Measurements from ENCODE around the gene CNKSR3. TPM values are rescaled to one million over a fixed set of nuclear protein-coding genes. Genes with fewer than 3 reads are reported as not detected.
A peak's percentile ranks its signal among the peaks of the same experiment; 100 is the strongest.

CNKSR3 gene
- polyA plus RNA-seq, 1 experiment: 5.2 TPM

- ChIA-PET CTCF (no interaction called here), POLR2A (no interaction called here)
- DNase-seq (ENCODE audit: low read depth): no peak
- no peaks in the 10 kb centered on the region for H3K36me3 ChIP-seq (ENCODE audit: control insufficient read depth, insufficient read depth, low read length)
- no peak overlapping the region for H3K4me3 ChIP-seq (ENCODE audit: low read depth, low read length)
- no peak for TF ChIP-seq CTCF (IDR thresholded peaks at IDR 0.05; ENCODE audit: insufficient read depth, low read depth, low read length)
- no peaks in the 10 kb centered on the region for H3K27me3 ChIP-seq (ENCODE audit: control insufficient read depth, insufficient read depth, low read length)
These were observed 1.7 kb upstream of the CNKSR3 start for GRCh38 chr6:154512201-154512600.

GRCh38 chr6:154511791-154512190 is 1.3 kb upstream of the CNKSR3 start:
- Histone ChIP-seq H3K27me3 (ENCODE audit: control insufficient read depth, insufficient read depth, low read length) (no peaks in the 10 kb centered on the region), H3K36me3 (ENCODE audit: control insufficient read depth, insufficient read depth, low read length) (no peaks in the 10 kb centered on the region), H3K4me3 (ENCODE audit: low read depth, low read length) (no peak overlapping the region)
- CTCF ChIA-PET: interaction anchor here (1.4 kb wide), 1 partner anchor 17 kb away, joined by 3 read pairs; no protein-coding TSS in a partner anchor
- DNase-seq (ENCODE audit: low read depth): no peak
- no peak for TF ChIP-seq CTCF (IDR thresholded peaks at IDR 0.05; ENCODE audit: insufficient read depth, low read depth, low read length)
- POLR2A ChIA-PET: no interaction called here

GRCh38 chr6:154509421-154510143 is 903 bp downstream of the CNKSR3 start:
- Histone ChIP-seq H3K36me3 (ENCODE audit: control insufficient read depth, insufficient read depth, low read length) (no peaks in the 10 kb centered on the region), H3K27me3 (ENCODE audit: control insufficient read depth, insufficient read depth, low read length) (no peaks in the 10 kb centered on the region), H3K4me3 (ENCODE audit: low read depth, low read length) (peak overlapping the region; percentile 58)
- ChIA-PET CTCF (interaction anchor here (0.5 to 1.3 kb wide), 5 partner anchors 12 to 137 kb away, joined by 3 read pairs; no protein-coding TSS in a partner anchor), POLR2A (interaction anchor here (0.7 kb wide), 1 partner anchor 32 kb away, joined by 3 read pairs; no protein-coding TSS in a partner anchor)
- DNase-seq (ENCODE audit: low read depth): no peak
- no peak for TF ChIP-seq CTCF (IDR thresholded peaks at IDR 0.05; ENCODE audit: insufficient read depth, low read depth, low read length)

- H3K4me3 ChIP-seq (ENCODE audit: low read depth, low read length): peak overlapping the region; percentile 58
- TF ChIP-seq CTCF (IDR thresholded peaks at IDR 0.05; ENCODE audit: insufficient read depth, low read depth, low read length): no peak
- H3K36me3 ChIP-seq (ENCODE audit: control insufficient read depth, insufficient read depth, low read length): no peaks in the 10 kb centered on the region
- POLR2A ChIA-PET: no interaction called here
- DNase-seq (ENCODE audit: low read depth): no peak
- no peaks in the 10 kb centered on the region for H3K27me3 ChIP-seq (ENCODE audit: control insufficient read depth, insufficient read depth, low read length)
- CTCF ChIA-PET: interaction anchor here (0.5 to 1.8 kb wide), 4 partner anchors 10 to 354 kb away, joined by 3 to 7 read pairs (median 3); no protein-coding TSS in a partner anchor
These were observed 1.7 kb downstream of the CNKSR3 start for GRCh38 chr6:154508573-154509375.

Data from BJ (cell line).